ENCODE results near the gene CD74. TPM values are rescaled to one million over a fixed set of nuclear protein-coding genes. Genes with fewer than 3 reads are reported as not detected.
A peak's percentile ranks its signal among the peaks of the same experiment; 100 is the strongest.

The CD74 gene
- total RNA-seq, 2 experiments from 2014 or later, result 395 to 407 TPM

- ChIA-PET POLR2A (interaction anchor here (0.8 to 9.2 kb wide), 3 partner anchors 11 to 33 kb away, joined by 3 to 70 read pairs (median 3); partner anchors contain the start of gene CD74), CTCF (interaction anchor here (1.4 to 6.7 kb wide), 2 partner anchors 11 to 36 kb away, joined by 6 to 42 read pairs; no protein-coding TSS in a partner anchor)
- Mint-ChIP-seq H3K9me3 (ENCODE audit: insufficient read depth) (no peaks in the 10 kb centered on the region), H3K4me3 (no peak overlapping the region), H3K36me3 (ENCODE audit: low read depth) (peaks cover 59% of the 10 kb centered on the region), H3K4me1 (ENCODE audit: low read depth) (no peaks in the 10 kb centered on the region), H3K27me3 (ENCODE audit: low read depth) (no peaks in the 10 kb centered on the region), H3K27ac (peak overlapping the region; percentile 40)
- ATAC-seq, result no peak
- no peak for DNase-seq
These were observed 12.2 kb downstream of the CD74 start for GRCh38 chr5:150400316-150401075.

GRCh38 chr5:150399524-150400211, 13.0 kb downstream of the CD74 start:
- CTCF ChIA-PET, result interaction anchor here (1.5 to 6.7 kb wide), 4 partner anchors 12 to 57 kb away, joined by 4 to 42 read pairs (median 22); partner anchors contain the start of genes CD74 and RPS14
- Mint-ChIP-seq H3K4me3 (no peak overlapping the region), H3K9me3 (ENCODE audit: insufficient read depth) (no peaks in the 10 kb centered on the region), H3K4me1 (ENCODE audit: low read depth) (no peaks in the 10 kb centered on the region), H3K27ac (peak overlapping the region; percentile 75), H3K36me3 (ENCODE audit: low read depth) (peaks cover 61% of the 10 kb centered on the region), H3K27me3 (ENCODE audit: low read depth) (no peaks in the 10 kb centered on the region)
- ATAC-seq (no peak), DNase-seq (no peak)
- POLR2A ChIA-PET, result interaction anchor here (0.6 to 9.2 kb wide), 4 partner anchors 11 to 38 kb away, joined by 3 to 70 read pairs (median 4); partner anchors contain the start of gene CD74

- no peak overlapping the region for H3K27ac Mint-ChIP-seq
- H3K27me3 Mint-ChIP-seq (ENCODE audit: low read depth), result no peaks in the 10 kb centered on the region
- H3K4me1 Mint-ChIP-seq (ENCODE audit: low read depth), result no peaks in the 10 kb centered on the region
- DNase-seq, result no peak
- ChIA-PET POLR2A (interaction anchor here (0.6 to 9.2 kb wide), 7 partner anchors 12 to 51 kb away, joined by 3 to 70 read pairs (median 4); partner anchors contain the start of gene CD74), CTCF (interaction anchor here (0.9 to 6.7 kb wide), 12 partner anchors 11 to 58 kb away, joined by 3 to 42 read pairs (median 5); partner anchors contain the start of genes CD74 and RPS14)
- peaks cover 62% of the 10 kb centered on the region for H3K36me3 Mint-ChIP-seq (ENCODE audit: low read depth)
- no peak overlapping the region for H3K4me3 Mint-ChIP-seq
- ATAC-seq, result peak; percentile 52
- no peaks in the 10 kb centered on the region for H3K9me3 Mint-ChIP-seq (ENCODE audit: insufficient read depth)
These were observed 13.8 kb downstream of the CD74 start for GRCh38 chr5:150398722-150399523.

- CTCF ChIA-PET, result interaction anchor here (0.8 to 6.7 kb wide), 17 partner anchors 11 to 59 kb away, joined by 3 to 42 read pairs (median 4); partner anchors contain the start of genes CD74 and RPS14
- Mint-ChIP-seq H3K4me1 (ENCODE audit: low read depth) (no peaks in the 10 kb centered on the region), H3K36me3 (ENCODE audit: low read depth) (peaks cover 59% of the 10 kb centered on the region), H3K27me3 (ENCODE audit: low read depth) (no peaks in the 10 kb centered on the region), H3K9me3 (ENCODE audit: insufficient read depth) (no peaks in the 10 kb centered on the region), H3K27ac (no peak overlapping the region), H3K4me3 (no peak overlapping the region)
- POLR2A ChIA-PET, result interaction anchor here (0.6 to 9.2 kb wide), 5 partner anchors 13 to 52 kb away, joined by 3 to 70 read pairs (median 5); partner anchors contain the start of gene CD74
- DNase-seq (no peak), ATAC-seq (no peak)
These were observed 14.7 kb downstream of the CD74 start for GRCh38 chr5:150397782-150398721.

- ChIA-PET CTCF (interaction anchor here (0.8 to 6.7 kb wide), 12 partner anchors 10 to 53 kb away, joined by 3 to 42 read pairs (median 6); partner anchors contain the start of genes CD74 and RPS14), POLR2A (interaction anchor here (1.2 to 9.2 kb wide), 4 partner anchors 8 to 53 kb away, joined by 5 to 70 read pairs (median 6); partner anchors contain the start of gene CD74)
- Mint-ChIP-seq H3K4me3 (no peak overlapping the region), H3K36me3 (ENCODE audit: low read depth) (peaks cover 51% of the 10 kb centered on the region), H3K27me3 (ENCODE audit: low read depth) (no peaks in the 10 kb centered on the region), H3K4me1 (ENCODE audit: low read depth) (no peaks in the 10 kb centered on the region), H3K27ac (no peak overlapping the region), H3K9me3 (ENCODE audit: insufficient read depth) (no peaks in the 10 kb centered on the region)
- ATAC-seq (no peak), DNase-seq (no peak)
These were observed 15.4 kb downstream of the CD74 start for GRCh38 chr5:150397146-150397781.

- no peak for ATAC-seq
- H3K27me3 Mint-ChIP-seq (ENCODE audit: low read depth), result no peaks in the 10 kb centered on the region
- no peaks in the 10 kb centered on the region for H3K9me3 Mint-ChIP-seq (ENCODE audit: insufficient read depth)
- no peaks in the 10 kb centered on the region for H3K4me1 Mint-ChIP-seq (ENCODE audit: low read depth)
- CTCF ChIA-PET, result interaction anchor here (1.0 to 6.7 kb wide), 5 partner anchors 9 to 44 kb away, joined by 3 to 42 read pairs (median 12); partner anchors contain the start of gene CD74
- no peak for DNase-seq
- H3K27ac Mint-ChIP-seq, result no peak overlapping the region
- peaks cover 52% of the 10 kb centered on the region for H3K36me3 Mint-ChIP-seq (ENCODE audit: low read depth)
- no peak overlapping the region for H3K4me3 Mint-ChIP-seq
- POLR2A ChIA-PET, result interaction anchor here (1.4 to 9.2 kb wide), 2 partner anchors 9 to 15 kb away, joined by 6 to 70 read pairs; partner anchors contain the start of gene CD74
These were observed 16.4 kb downstream of the CD74 start for GRCh38 chr5:150396267-150396666.

GRCh38 chr5:150395688-150395975, 17.1 kb downstream of the CD74 start:
- Mint-ChIP-seq H3K4me1 (ENCODE audit: low read depth) (no peaks in the 10 kb centered on the region), H3K4me3 (no peak overlapping the region), H3K36me3 (ENCODE audit: low read depth) (peaks cover 52% of the 10 kb centered on the region), H3K27ac (no peak overlapping the region), H3K9me3 (ENCODE audit: insufficient read depth) (no peaks in the 10 kb centered on the region), H3K27me3 (ENCODE audit: low read depth) (no peaks in the 10 kb centered on the region)
- POLR2A ChIA-PET, result interaction anchor here (0.9 to 9.2 kb wide), 2 partner anchors 8 to 16 kb away, joined by 4 to 70 read pairs; partner anchors contain the start of gene CD74
- ATAC-seq (no peak), DNase-seq (no peak)
- CTCF ChIA-PET, result interaction anchor here (4.5 to 6.7 kb wide), 2 partner anchors 16 to 41 kb away, joined by 34 to 42 read pairs; partner anchors contain the start of gene CD74

GRCh38 chr5:150394912-150395687, 17.6 kb downstream of the CD74 start:
- DNase-seq (no peak), ATAC-seq (no peak)
- POLR2A ChIA-PET, result interaction anchor here (0.9 to 9.2 kb wide), 2 partner anchors 8 to 16 kb away, joined by 4 to 70 read pairs; partner anchors contain the start of gene CD74
- H3K4me1 Mint-ChIP-seq (ENCODE audit: low read depth), result no peaks in the 10 kb centered on the region
- H3K27ac Mint-ChIP-seq, result peak overlapping the region; percentile 46
- CTCF ChIA-PET, result interaction anchor here (0.6 to 4.5 kb wide), 2 partner anchors 16 to 18 kb away, joined by 3 to 34 read pairs; partner anchors contain the start of gene CD74
- no peak overlapping the region for H3K4me3 Mint-ChIP-seq
- peaks cover 47% of the 10 kb centered on the region for H3K36me3 Mint-ChIP-seq (ENCODE audit: low read depth)
- H3K27me3 Mint-ChIP-seq (ENCODE audit: low read depth), result no peaks in the 10 kb centered on the region
- no peaks in the 10 kb centered on the region for H3K9me3 Mint-ChIP-seq (ENCODE audit: insufficient read depth)

GRCh38 chr5:150394131-150394530, 18.6 kb downstream of the CD74 start:
- no peaks in the 10 kb centered on the region for H3K9me3 Mint-ChIP-seq (ENCODE audit: insufficient read depth)
- no peaks in the 10 kb centered on the region for H3K27me3 Mint-ChIP-seq (ENCODE audit: low read depth)
- peaks cover 44% of the 10 kb centered on the region for H3K36me3 Mint-ChIP-seq (ENCODE audit: low read depth)
- H3K4me3 Mint-ChIP-seq, result no peak overlapping the region
- DNase-seq (no peak), ATAC-seq (no peak)
- ChIA-PET POLR2A (interaction anchor here (9.2 kb wide), 1 partner anchor 17 kb away, joined by 70 read pairs; the partner anchor contains the start of gene CD74), CTCF (no interaction called here)
- H3K4me1 Mint-ChIP-seq (ENCODE audit: low read depth), result no peaks in the 10 kb centered on the region
- no peak overlapping the region for H3K27ac Mint-ChIP-seq

Measured in activated CD8-positive, alpha-beta T cell treated with anti-CD3 and anti-CD28 coated beads, Interleukin-2, amount 10 ng/mL, durations not matched to agents 7 days and 5 days (primary cell).